GM23338 (cell line): ENCODE data around the gene AQP5. TPM values are rescaled to one million over a fixed set of nuclear protein-coding genes. Genes with fewer than 3 reads are reported as not detected.

Experiments used
- ATAC-seq: fragments of 200-7000 bp; cut with Tn5 transposase; 3 replicates; pipeline ENCODE4 v1.9.1; 2020
- DNase-seq: peaks from one replicate; pipeline ENCODE4 v3.0.0-alpha.2; 2015; ENCODE audit warnings: low spot score
- H2AFZ ChIP-seq: fragments of 200-600 bp; sonication (generic); 2 replicates; pipeline ENCODE4 v1.8.0; 2016; ENCODE audit warnings: antibody characterized with exemption, mild to moderate bottlenecking, moderate library complexity
- H3F3A ChIP-seq: fragments of 200-600 bp; sonication (generic); replicated peaks from 2 replicates; pipeline ENCODE4 v1.8.0; 2017; ENCODE audit warnings: antibody characterized with exemption, mixed run types, low read depth
- H3K27ac ChIP-seq: fragments of 200-600 bp; sonication (generic); 2 replicates; pipeline ENCODE4 v1.6.1; 2016; ENCODE audit warnings: low read depth
- H3K27me3 ChIP-seq: fragments of 200-600 bp; sonication (generic); 2 replicates; pipeline ENCODE4 v1.8.0; 2016; ENCODE audit warnings: mild to moderate bottlenecking, mixed run types, moderate library complexity; ENCODE audit not compliant: insufficient read depth
- H3K36me3 ChIP-seq: fragments of 200-600 bp; sonication (generic); 2 replicates; pipeline ENCODE4 v1.8.0; 2016; ENCODE audit warnings: mild to moderate bottlenecking; ENCODE audit not compliant: insufficient read depth
- H3K4me1 ChIP-seq: fragments of 200-600 bp; sonication (generic); 2 replicates; pipeline ENCODE4 v1.8.0; 2016; ENCODE audit warnings: mild to moderate bottlenecking, moderate library complexity; ENCODE audit not compliant: insufficient read depth
- H3K4me2 ChIP-seq: fragments of 200-600 bp; sonication (generic); 2 replicates; pipeline ENCODE4 v1.7.1; 2017; ENCODE audit warnings: mixed run types
- H3K4me3 ChIP-seq: fragments of 200-600 bp; sonication (generic); 2 replicates; pipeline ENCODE4 v1.6.1; 2016; ENCODE audit warnings: mixed run types
- H3K79me2 ChIP-seq: fragments of 200-600 bp; sonication (generic); replicated peaks from 2 replicates; pipeline ENCODE4 v1.8.0; 2017; ENCODE audit warnings: mild to moderate bottlenecking; ENCODE audit not compliant: insufficient read depth
- H3K9me2 ChIP-seq: fragments of 200-600 bp; sonication (generic); 2 replicates; pipeline ENCODE4 v1.8.0; 2017; ENCODE audit not compliant: insufficient read depth
- H4K20me1 ChIP-seq: fragments of 200-600 bp; sonication (generic); replicated peaks from 2 replicates; pipeline ENCODE4 v1.8.0; 2017; ENCODE audit warnings: mild to moderate bottlenecking; ENCODE audit not compliant: insufficient read depth
- H3K27ac Mint-ChIP-seq: 2 replicates; pipeline ENCODE4 v1.8.0; 2020; ENCODE audit warnings: inconsistent platforms, mild to moderate bottlenecking, moderate library complexity, mixed read lengths
- H3K27me3 Mint-ChIP-seq: 3 replicates; pipeline ENCODE4 v1.8.0; 2022; ENCODE audit warnings: low read depth, mild to moderate bottlenecking, moderate library complexity, mixed read lengths, inconsistent platforms; ENCODE audit not compliant: insufficient read depth, poor library complexity
- H3K36me3 Mint-ChIP-seq: 3 replicates; pipeline ENCODE4 v1.8.0; 2021; ENCODE audit warnings: low read depth, mild to moderate bottlenecking, inconsistent platforms, moderate library complexity, mixed read lengths
- H3K4me1 Mint-ChIP-seq: 3 replicates; pipeline ENCODE4 v1.8.0; 2020; ENCODE audit warnings: mild to moderate bottlenecking, inconsistent platforms, mixed read lengths
- H3K4me3 Mint-ChIP-seq: 3 replicates; pipeline ENCODE4 v1.8.0; 2021; ENCODE audit warnings: moderate library complexity, mild to moderate bottlenecking, inconsistent platforms, mixed read lengths
- H3K9me3 Mint-ChIP-seq: 3 replicates; pipeline ENCODE4 v1.8.0; 2020; ENCODE audit warnings: moderate library complexity, mild to moderate bottlenecking, inconsistent platforms, mixed read lengths
- CREB1 ChIP-seq: fragments of 250-450 bp; sonication (Bioruptor Pico); IDR thresholded peaks from 2 replicates; pipeline ENCODE4 v1.5.0; 2020; ENCODE audit warnings: low read depth, mild to moderate bottlenecking, moderate library complexity
- CTCF ChIP-seq, 2 experiments: fragments of 200-600 bp in 1 of 2; sonication (generic) in 1 of 2; conservative IDR thresholded peaks; 2 replicates each; pipeline versions ENCODE4 v1.5.1 to v1.6.1; 2016 to 2017; ENCODE audit warnings: antibody characterized with exemption in 2 of 2, low read depth in 2 of 2, mild to moderate bottlenecking in 2 of 2, moderate library complexity in 1 of 2
- ETS1 ChIP-seq: IDR thresholded peaks from 2 replicates; pipeline ENCODE4 v1.6.1; 2016; ENCODE audit warnings: antibody characterized with exemption
- EZH2 ChIP-seq: fragments of 200-600 bp; sonication (generic); IDR thresholded peaks from one replicate; pipeline ENCODE4 v1.8.0; 2017; ENCODE audit warnings: antibody characterized with exemption, mild to moderate bottlenecking, low read depth; ENCODE audit not compliant: unreplicated experiment
- EZH2phosphoT487 ChIP-seq: fragments of 200-600 bp; sonication (generic); IDR thresholded peaks from one replicate; pipeline ENCODE4 v1.8.1; 2018; ENCODE audit warnings: antibody characterized with exemption; ENCODE audit not compliant: unreplicated experiment
- JUNB ChIP-seq: IDR thresholded peaks from one replicate; pipeline ENCODE4 v1.6.1; 2016; ENCODE audit warnings: antibody characterized with exemption; ENCODE audit not compliant: unreplicated experiment
- NANOG ChIP-seq: IDR thresholded peaks from 2 replicates; pipeline ENCODE4 v1.6.1; 2016; ENCODE audit warnings: antibody characterized with exemption, borderline replicate concordance
- POLR2AphosphoS5 ChIP-seq: IDR thresholded peaks from 2 replicates; pipeline ENCODE4 v1.6.1; 2016; ENCODE audit warnings: antibody characterized with exemption, low read depth
- STAT1 ChIP-seq: IDR thresholded peaks from one replicate; pipeline ENCODE4 v1.6.1; 2016; ENCODE audit warnings: antibody characterized with exemption; ENCODE audit not compliant: unreplicated experiment
- ZNF114 ChIP-seq: fragments of 250-450 bp; sonication (Bioruptor Pico); IDR thresholded peaks from 2 replicates; pipeline ENCODE4 v1.5.0; 2020; ENCODE audit warnings: mild to moderate bottlenecking, moderate library complexity
- ZNF331 ChIP-seq: fragments of 250-450 bp; sonication (Bioruptor Pico); IDR thresholded peaks from 2 replicates; pipeline ENCODE4 v1.5.0; 2020; ENCODE audit warnings: low read depth, mild to moderate bottlenecking, moderate library complexity
- ZNF462 ChIP-seq: fragments of 250-450 bp; sonication (Bioruptor Pico); IDR thresholded peaks from 2 replicates; pipeline ENCODE4 v1.5.0; 2020; ENCODE audit warnings: mild to moderate bottlenecking, moderate library complexity
- polyA plus RNA-seq: library from polyadenylated mRNA; unstranded; fragments of >200 nt; fragmentation: Nextera tagmentation; extraction: Ambion mirVana; gene quantifications from 2 replicates; pipeline ENCODE4 v1.2.1, GENCODE V29; 2016
- total RNA-seq: library from RNA; depleted of rRNA; stranded (reverse); fragments of >200 nt; shearing (Covaris generic); gene quantifications from 2 replicates; pipeline ENCODE4 v1.2.3, GENCODE V29; 2014
- TF ChIP-seq, protein P1 (sequence below): IDR thresholded peaks from one replicate; pipeline ENCODE4 v1.6.1; 2018; ENCODE audit warnings: antibody characterized with exemption; ENCODE audit not compliant: unreplicated experiment

AQP5 gene
- total and polyA plus RNA-seq, 2 experiments from 2014 or later = 1.3 to 2.2 TPM

GRCh38 chr12:49936925-49937324 lies 24.7 kb upstream of the AQP5 start:
- no peak for ATAC-seq
- Mint-ChIP-seq H3K36me3 (no peaks in the 10 kb centered on the region), H3K9me3 (no peaks in the 10 kb centered on the region), H3K27ac (no peak overlapping the region), H3K4me1 (peaks cover 11% of the 10 kb centered on the region), H3K27me3 (no peaks in the 10 kb centered on the region), H3K4me3 (no peak overlapping the region)
- H4K20me1 ChIP-seq = no peaks in the 10 kb centered on the region
- no peak overlapping the region for H3K27ac ChIP-seq
- TF ChIP-seq EZH2phosphoT487 = no peak
- no peak for TF ChIP-seq ZNF331 (CRISPR knock-in tag)
- no peak for TF ChIP-seq CREB1
- no peak for TF ChIP-seq POLR2AphosphoS5
- no peak for TF ChIP-seq ETS1
- no peak for TF ChIP-seq JUNB
- TF ChIP-seq NANOG = no peak
- no peak for TF ChIP-seq EZH2
- TF ChIP-seq ZNF114 (CRISPR knock-in tag) = no peak
- no peak for TF ChIP-seq CTCF (conservative IDR thresholded peaks at IDR 0.05; ENCODE audit: low read depth in 2 of 2)
- TF ChIP-seq ZNF462 = no peak
- TF ChIP-seq STAT1 = no peak
- TF ChIP-seq, protein P1, sequence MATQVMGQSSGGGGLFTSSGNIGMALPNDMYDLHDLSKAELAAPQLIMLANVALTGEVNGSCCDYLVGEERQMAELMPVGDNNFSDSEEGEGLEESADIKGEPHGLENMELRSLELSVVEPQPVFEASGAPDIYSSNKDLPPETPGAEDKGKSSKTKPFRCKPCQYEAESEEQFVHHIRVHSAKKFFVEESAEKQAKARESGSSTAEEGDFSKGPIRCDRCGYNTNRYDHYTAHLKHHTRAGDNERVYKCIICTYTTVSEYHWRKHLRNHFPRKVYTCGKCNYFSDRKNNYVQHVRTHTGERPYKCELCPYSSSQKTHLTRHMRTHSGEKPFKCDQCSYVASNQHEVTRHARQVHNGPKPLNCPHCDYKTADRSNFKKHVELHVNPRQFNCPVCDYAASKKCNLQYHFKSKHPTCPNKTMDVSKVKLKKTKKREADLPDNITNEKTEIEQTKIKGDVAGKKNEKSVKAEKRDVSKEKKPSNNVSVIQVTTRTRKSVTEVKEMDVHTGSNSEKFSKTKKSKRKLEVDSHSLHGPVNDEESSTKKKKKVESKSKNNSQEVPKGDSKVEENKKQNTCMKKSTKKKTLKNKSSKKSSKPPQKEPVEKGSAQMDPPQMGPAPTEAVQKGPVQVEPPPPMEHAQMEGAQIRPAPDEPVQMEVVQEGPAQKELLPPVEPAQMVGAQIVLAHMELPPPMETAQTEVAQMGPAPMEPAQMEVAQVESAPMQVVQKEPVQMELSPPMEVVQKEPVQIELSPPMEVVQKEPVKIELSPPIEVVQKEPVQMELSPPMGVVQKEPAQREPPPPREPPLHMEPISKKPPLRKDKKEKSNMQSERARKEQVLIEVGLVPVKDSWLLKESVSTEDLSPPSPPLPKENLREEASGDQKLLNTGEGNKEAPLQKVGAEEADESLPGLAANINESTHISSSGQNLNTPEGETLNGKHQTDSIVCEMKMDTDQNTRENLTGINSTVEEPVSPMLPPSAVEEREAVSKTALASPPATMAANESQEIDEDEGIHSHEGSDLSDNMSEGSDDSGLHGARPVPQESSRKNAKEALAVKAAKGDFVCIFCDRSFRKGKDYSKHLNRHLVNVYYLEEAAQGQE = no peak
- H3K27me3 ChIP-seq = no peaks in the 10 kb centered on the region
- no peaks in the 10 kb centered on the region for H3F3A ChIP-seq
- H3K4me2 ChIP-seq = no peak overlapping the region
- H2AFZ ChIP-seq = no peak overlapping the region
- DNase-seq = no peak
- H3K9me2 ChIP-seq = 0 out of 2 replicates have a peak, but pooled peaks cover 3% of the 10 kb centered on the region
- no peaks in the 10 kb centered on the region for H3K36me3 ChIP-seq
- H3K79me2 ChIP-seq = no peaks in the 10 kb centered on the region
- no peak overlapping the region for H3K4me3 ChIP-seq
- 0 out of 2 replicates have a peak, but pooled peaks cover 3% of the 10 kb centered on the region for H3K4me1 ChIP-seq
